HepG2 (cell line): Measurements from ENCODE around the gene TPGS1. TPM values are rescaled to one million over a fixed set of nuclear protein-coding genes. Genes with fewer than 3 reads are reported as not detected.
A peak's percentile ranks its signal among the peaks of the same experiment; 100 is the strongest.

Experiments
- ATF1 ChIP-seq: IDR thresholded peaks from 2 replicates; pipeline ENCODE4 v1.6.1; 2016; ENCODE audit warnings: mild to moderate bottlenecking, control low read depth
- GATAD2A ChIP-seq: IDR thresholded peaks from 2 replicates; pipeline ENCODE4 v1.6.1; 2016
- KLF16 ChIP-seq, 2 experiments: sonication (generic) in 1 of 2; formaldehyde crosslinking in 1 of 2; IDR thresholded peaks; 2 replicates each; pipeline versions ENCODE4 v1.6.1 to v1.8.0; 2016 to 2023; ENCODE audit warnings: missing genetic modification reagents in 2 of 2, missing compliant biosample characterization in 1 of 2
- RXRB ChIP-seq: IDR thresholded peaks from 2 replicates; pipeline ENCODE4 v1.6.1; 2016; ENCODE audit warnings: borderline replicate concordance, missing genetic modification reagents, missing compliant biosample characterization
- SALL2 ChIP-seq: sonication (generic); formaldehyde crosslinking; IDR thresholded peaks from 2 replicates; pipeline ENCODE4 v1.8.1; 2023; ENCODE audit warnings: mild to moderate bottlenecking, missing genetic modification reagents, inconsistent platforms
- SIN3A ChIP-seq: IDR thresholded peaks from 2 replicates; pipeline ENCODE4 v1.6.1; 2011; ENCODE audit warnings: low read depth, mild to moderate bottlenecking, control low read depth, low read length, borderline replicate concordance
- SNAPC2 ChIP-seq: sonication (generic); formaldehyde crosslinking; IDR thresholded peaks from 2 replicates; pipeline ENCODE4 v1.8.1; 2022; ENCODE audit warnings: mild to moderate bottlenecking, missing genetic modification reagents
- ZNF709 ChIP-seq: sonication (generic); formaldehyde crosslinking; IDR thresholded peaks from 2 replicates; pipeline ENCODE4 v1.5.0; 2020; ENCODE audit warnings: mild to moderate bottlenecking, missing genetic modification reagents
- polyA plus RNA-seq, 8 experiments: library from polyadenylated mRNA; depleted of rRNA in 3 of 8; stranded (reverse) in 7 of 8; unstranded in 1 of 8; fragments of >200 nt; fragmentation: Illumina TruSeq in 4 of 8; extraction: Trizol in 4 of 8; gene quantifications; 2 replicates each; pipeline versions ENCODE4 v1.2.1 to v1.2.3, GENCODE V29; 2011 to 2016; ENCODE audit warnings: low read depth in 4 of 8, missing spikeins in 1 of 8, mixed read lengths in 1 of 8; ENCODE audit not compliant: insufficient read depth in 1 of 8
- total RNA-seq, 5 experiments: library from RNA; depleted of rRNA; stranded (reverse); fragments of >200 nt; fragmentation: Illumina TruSeq; extraction: Trizol; gene quantifications; 2 replicates each; pipeline ENCODE4 v1.2.3, GENCODE V29; 2016; ENCODE audit warnings: low read depth in 1 of 5
- TF ChIP-seq, protein P1 (sequence below): sonication (generic); formaldehyde crosslinking; conservative IDR thresholded peaks from 2 replicates; pipeline ENCODE4 v1.4.0; 2020; ENCODE audit warnings: mild to moderate bottlenecking, missing genetic modification reagents, moderate library complexity
- TF ChIP-seq, protein P2 (sequence below): IDR thresholded peaks from 2 replicates; pipeline ENCODE4 v1.6.1; 2016; ENCODE audit warnings: missing compliant biosample characterization, missing genetic modification reagents, borderline replicate concordance
- TF ChIP-seq, protein P3 (sequence below): IDR thresholded peaks from 2 replicates; pipeline ENCODE4 v1.6.1; 2018; ENCODE audit warnings: missing genetic modification reagents, mild to moderate bottlenecking, missing compliant biosample characterization
- TF ChIP-seq, protein P4 (sequence below): sonication (generic); formaldehyde crosslinking; IDR thresholded peaks from 2 replicates; pipeline ENCODE4 v1.8.1; 2023; ENCODE audit warnings: mild to moderate bottlenecking, missing genetic modification reagents
- TF ChIP-seq, protein P5 (sequence below): IDR thresholded peaks from 2 replicates; pipeline ENCODE4 v1.6.1; 2016; ENCODE audit warnings: missing genetic modification reagents, missing compliant biosample characterization
- TF ChIP-seq, protein P6 (sequence below): IDR thresholded peaks from 2 replicates; pipeline ENCODE4 v1.4.0; 2020; ENCODE audit warnings: mild to moderate bottlenecking, missing genetic modification reagents
- TF ChIP-seq, protein P7 (sequence below): IDR thresholded peaks from 2 replicates; pipeline ENCODE4 v1.6.1; 2016

TPGS1 gene
- total and polyA plus RNA-seq, 2 of the 13 experiments (the other 11 are each of a cell fraction or from before 2014, with no cell fraction given): 1.1 to 6.2 TPM

DNA sequence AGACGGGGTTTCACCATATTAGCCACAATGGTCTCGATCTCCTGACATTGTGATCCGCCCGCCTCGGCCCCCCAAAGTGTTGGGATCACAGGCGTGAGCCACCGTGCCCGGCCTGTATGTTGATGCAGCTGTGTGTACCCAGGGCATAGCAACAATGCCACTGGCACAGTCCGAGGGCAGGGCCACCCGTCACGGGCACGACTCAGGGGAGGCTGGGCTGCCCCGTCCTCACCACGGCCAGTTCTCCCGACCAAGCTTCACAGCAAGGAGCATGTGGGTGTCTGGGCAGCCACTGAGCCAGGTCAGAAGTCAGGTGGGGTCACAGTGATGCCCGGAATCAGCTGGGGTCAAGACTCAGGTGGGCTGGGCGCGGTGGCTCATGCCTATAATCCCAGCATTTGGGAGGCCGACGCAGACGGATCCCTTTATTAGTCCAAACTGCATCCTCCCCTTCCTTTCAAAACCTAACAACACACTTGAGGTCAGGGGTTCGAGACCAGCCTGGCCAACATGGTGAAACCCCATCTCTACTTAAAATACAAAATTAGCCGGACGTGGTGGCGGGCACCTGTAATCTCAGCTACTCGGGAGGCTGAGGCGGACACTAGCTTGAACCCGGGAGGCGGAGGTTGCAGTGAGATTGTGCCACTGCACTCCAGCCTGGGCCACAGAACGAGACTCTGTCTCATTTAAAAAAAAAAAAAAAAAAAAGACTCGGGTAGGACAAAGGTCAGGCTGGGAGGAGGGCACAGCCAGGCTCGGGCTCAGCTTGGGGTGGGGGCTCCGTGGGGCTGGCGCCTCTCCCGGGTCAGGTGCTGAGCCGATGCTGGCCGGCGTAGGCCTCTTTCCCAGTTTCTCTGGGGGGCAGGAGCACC is 23.1 kb downstream of the TPGS1 start (continued):
- TF ChIP-seq, protein P1, sequence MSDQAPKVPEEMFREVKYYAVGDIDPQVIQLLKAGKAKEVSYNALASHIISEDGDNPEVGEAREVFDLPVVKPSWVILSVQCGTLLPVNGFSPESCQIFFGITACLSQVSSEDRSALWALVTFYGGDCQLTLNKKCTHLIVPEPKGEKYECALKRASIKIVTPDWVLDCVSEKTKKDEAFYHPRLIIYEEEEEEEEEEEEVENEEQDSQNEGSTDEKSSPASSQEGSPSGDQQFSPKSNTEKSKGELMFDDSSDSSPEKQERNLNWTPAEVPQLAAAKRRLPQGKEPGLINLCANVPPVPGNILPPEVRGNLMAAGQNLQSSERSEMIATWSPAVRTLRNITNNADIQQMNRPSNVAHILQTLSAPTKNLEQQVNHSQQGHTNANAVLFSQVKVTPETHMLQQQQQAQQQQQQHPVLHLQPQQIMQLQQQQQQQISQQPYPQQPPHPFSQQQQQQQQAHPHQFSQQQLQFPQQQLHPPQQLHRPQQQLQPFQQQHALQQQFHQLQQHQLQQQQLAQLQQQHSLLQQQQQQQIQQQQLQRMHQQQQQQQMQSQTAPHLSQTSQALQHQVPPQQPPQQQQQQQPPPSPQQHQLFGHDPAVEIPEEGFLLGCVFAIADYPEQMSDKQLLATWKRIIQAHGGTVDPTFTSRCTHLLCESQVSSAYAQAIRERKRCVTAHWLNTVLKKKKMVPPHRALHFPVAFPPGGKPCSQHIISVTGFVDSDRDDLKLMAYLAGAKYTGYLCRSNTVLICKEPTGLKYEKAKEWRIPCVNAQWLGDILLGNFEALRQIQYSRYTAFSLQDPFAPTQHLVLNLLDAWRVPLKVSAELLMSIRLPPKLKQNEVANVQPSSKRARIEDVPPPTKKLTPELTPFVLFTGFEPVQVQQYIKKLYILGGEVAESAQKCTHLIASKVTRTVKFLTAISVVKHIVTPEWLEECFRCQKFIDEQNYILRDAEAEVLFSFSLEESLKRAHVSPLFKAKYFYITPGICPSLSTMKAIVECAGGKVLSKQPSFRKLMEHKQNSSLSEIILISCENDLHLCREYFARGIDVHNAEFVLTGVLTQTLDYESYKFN: peak; percentile 67
- TF ChIP-seq, protein P2, sequence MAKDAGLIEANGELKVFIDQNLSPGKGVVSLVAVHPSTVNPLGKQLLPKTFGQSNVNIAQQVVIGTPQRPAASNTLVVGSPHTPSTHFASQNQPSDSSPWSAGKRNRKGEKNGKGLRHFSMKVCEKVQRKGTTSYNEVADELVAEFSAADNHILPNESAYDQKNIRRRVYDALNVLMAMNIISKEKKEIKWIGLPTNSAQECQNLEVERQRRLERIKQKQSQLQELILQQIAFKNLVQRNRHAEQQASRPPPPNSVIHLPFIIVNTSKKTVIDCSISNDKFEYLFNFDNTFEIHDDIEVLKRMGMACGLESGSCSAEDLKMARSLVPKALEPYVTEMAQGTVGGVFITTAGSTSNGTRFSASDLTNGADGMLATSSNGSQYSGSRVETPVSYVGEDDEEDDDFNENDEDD (CRISPR knock-in tag): no peak
- TF ChIP-seq, protein P3, sequence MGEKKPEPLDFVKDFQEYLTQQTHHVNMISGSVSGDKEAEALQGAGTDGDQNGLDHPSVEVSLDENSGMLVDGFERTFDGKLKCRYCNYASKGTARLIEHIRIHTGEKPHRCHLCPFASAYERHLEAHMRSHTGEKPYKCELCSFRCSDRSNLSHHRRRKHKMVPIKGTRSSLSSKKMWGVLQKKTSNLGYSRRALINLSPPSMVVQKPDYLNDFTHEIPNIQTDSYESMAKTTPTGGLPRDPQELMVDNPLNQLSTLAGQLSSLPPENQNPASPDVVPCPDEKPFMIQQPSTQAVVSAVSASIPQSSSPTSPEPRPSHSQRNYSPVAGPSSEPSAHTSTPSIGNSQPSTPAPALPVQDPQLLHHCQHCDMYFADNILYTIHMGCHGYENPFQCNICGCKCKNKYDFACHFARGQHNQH (CRISPR knock-in tag): no peak
- TF ChIP-seq GATAD2A (CRISPR knock-in tag) (0 out of 2 replicates have a peak, but pooled peaks have one; percentile 53), SIN3A (no peak), ATF1 (CRISPR knock-in tag) (no peak), SNAPC2 (no peak), SALL2 (no peak), KLF16 (CRISPR knock-in tag; IDR thresholded peaks at IDR 0.05) (no peak; a peak in 1 of 4 replicates), ZNF709 (no peak), RXRB (CRISPR knock-in tag) (peak; percentile 79)
- TF ChIP-seq, protein P4, sequence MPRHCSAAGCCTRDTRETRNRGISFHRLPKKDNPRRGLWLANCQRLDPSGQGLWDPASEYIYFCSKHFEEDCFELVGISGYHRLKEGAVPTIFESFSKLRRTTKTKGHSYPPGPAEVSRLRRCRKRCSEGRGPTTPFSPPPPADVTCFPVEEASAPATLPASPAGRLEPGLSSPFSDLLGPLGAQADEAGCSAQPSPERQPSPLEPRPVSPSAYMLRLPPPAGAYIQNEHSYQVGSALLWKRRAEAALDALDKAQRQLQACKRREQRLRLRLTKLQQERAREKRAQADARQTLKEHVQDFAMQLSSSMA (CRISPR knock-in tag): no peak
- TF ChIP-seq, protein P5, sequence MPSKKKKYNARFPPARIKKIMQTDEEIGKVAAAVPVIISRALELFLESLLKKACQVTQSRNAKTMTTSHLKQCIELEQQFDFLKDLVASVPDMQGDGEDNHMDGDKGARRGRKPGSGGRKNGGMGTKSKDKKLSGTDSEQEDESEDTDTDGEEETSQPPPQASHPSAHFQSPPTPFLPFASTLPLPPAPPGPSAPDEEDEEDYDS: no peak
- TF ChIP-seq, protein P6, sequence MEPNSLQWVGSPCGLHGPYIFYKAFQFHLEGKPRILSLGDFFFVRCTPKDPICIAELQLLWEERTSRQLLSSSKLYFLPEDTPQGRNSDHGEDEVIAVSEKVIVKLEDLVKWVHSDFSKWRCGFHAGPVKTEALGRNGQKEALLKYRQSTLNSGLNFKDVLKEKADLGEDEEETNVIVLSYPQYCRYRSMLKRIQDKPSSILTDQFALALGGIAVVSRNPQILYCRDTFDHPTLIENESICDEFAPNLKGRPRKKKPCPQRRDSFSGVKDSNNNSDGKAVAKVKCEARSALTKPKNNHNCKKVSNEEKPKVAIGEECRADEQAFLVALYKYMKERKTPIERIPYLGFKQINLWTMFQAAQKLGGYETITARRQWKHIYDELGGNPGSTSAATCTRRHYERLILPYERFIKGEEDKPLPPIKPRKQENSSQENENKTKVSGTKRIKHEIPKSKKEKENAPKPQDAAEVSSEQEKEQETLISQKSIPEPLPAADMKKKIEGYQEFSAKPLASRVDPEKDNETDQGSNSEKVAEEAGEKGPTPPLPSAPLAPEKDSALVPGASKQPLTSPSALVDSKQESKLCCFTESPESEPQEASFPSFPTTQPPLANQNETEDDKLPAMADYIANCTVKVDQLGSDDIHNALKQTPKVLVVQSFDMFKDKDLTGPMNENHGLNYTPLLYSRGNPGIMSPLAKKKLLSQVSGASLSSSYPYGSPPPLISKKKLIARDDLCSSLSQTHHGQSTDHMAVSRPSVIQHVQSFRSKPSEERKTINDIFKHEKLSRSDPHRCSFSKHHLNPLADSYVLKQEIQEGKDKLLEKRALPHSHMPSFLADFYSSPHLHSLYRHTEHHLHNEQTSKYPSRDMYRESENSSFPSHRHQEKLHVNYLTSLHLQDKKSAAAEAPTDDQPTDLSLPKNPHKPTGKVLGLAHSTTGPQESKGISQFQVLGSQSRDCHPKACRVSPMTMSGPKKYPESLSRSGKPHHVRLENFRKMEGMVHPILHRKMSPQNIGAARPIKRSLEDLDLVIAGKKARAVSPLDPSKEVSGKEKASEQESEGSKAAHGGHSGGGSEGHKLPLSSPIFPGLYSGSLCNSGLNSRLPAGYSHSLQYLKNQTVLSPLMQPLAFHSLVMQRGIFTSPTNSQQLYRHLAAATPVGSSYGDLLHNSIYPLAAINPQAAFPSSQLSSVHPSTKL (CRISPR knock-in tag): peak; percentile 8; the same call in 1 of the 2 replicates
- TF ChIP-seq, protein P7, sequence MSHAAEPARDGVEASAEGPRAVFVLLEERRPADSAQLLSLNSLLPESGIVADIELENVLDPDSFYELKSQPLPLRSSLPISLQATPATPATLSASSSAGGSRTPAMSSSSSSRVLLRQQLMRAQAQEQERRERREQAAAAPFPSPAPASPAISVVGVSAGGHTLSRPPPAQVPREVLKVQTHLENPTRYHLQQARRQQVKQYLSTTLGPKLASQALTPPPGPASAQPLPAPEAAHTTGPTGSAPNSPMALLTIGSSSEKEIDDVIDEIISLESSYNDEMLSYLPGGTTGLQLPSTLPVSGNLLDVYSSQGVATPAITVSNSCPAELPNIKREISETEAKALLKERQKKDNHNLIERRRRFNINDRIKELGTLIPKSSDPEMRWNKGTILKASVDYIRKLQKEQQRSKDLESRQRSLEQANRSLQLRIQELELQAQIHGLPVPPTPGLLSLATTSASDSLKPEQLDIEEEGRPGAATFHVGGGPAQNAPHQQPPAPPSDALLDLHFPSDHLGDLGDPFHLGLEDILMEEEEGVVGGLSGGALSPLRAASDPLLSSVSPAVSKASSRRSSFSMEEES (CRISPR knock-in tag): no peak; the same call in 1 of the 2 replicates
